Adrenal gland (tissue), 12 donors: Measurements from ENCODE around the gene PROM1. TPM values are rescaled to one million over a fixed set of nuclear protein-coding genes. Genes with fewer than 3 reads are reported as not detected.

Experiments used
- DNase-seq, 7 donors: peaks; one replicate each; pipeline ENCODE4 v3.0.0-alpha.2; 2019 to 2020
- H3K27ac ChIP-seq, 5 donors: fragments of 200-600 bp; sonication (generic) in 4 of 5; 1 replicate in 3 of 5; 2 replicates in 2 of 5; pipeline versions ENCODE4 v1.5.1 to v1.8.0; 2016 to 2020; ENCODE audit warnings: mild to moderate bottlenecking in 1 of 5
- H3K27me3 ChIP-seq: fragments of 200-600 bp; 2 replicates; pipeline ENCODE4 v1.8.0; 2021
- H3K36me3 ChIP-seq, 2 donors: fragments of 200-600 bp; replicated peaks in 1 of 2; 1 replicate in 1 of 2; 2 replicates in 1 of 2; pipeline versions ENCODE4 v1.5.1 to v1.8.0; 2018 to 2022
- H3K4me1 ChIP-seq, 2 donors: fragments of 200-600 bp; replicated peaks in 1 of 2; 1 replicate in 1 of 2; 2 replicates in 1 of 2; pipeline versions ENCODE4 v1.5.1 to v1.8.0; 2018 to 2021
- H3K4me3 ChIP-seq, 4 donors: fragments of 200-600 bp; sonication (generic) in 3 of 4; one replicate each; pipeline ENCODE4 v1.5.1; 2016 to 2018
- H3K9me3 ChIP-seq, 3 donors: fragments of 200-600 bp; sonication (generic) in 1 of 3; replicated peaks in 1 of 3; 1 replicate in 2 of 3; 2 replicates in 1 of 3; pipeline versions ENCODE4 v1.5.1 to v1.8.0; 2016 to 2021
- CTCF ChIP-seq, 6 experiments: fragments of 450-650 bp in 4 of 6; fragments of 200-600 bp in 2 of 6; sonication (generic) in 1 of 6; IDR thresholded peaks; 1 replicate in 5 of 6; 2 replicates in 1 of 6; pipeline versions ENCODE4 v1.5.1 to v1.8.0; 2016 to 2021; ENCODE audit warnings: antibody characterized with exemption in 6 of 6, mild to moderate bottlenecking in 2 of 6, moderate library complexity in 1 of 6
- POLR2A ChIP-seq, 2 donors: fragments of 450-650 bp; IDR thresholded peaks; one replicate each; pipeline ENCODE4 v1.6.1; 2017; ENCODE audit warnings: antibody characterized with exemption in 2 of 2, mild to moderate bottlenecking in 2 of 2, moderate library complexity in 1 of 2
- WGBS, 4 donors: extraction: QIAGEN DNeasy Blood & Tissue Kit in 2 of 4; methylation state at CpG; one replicate each; pipeline versions ENCODE4 v1.1.5 to v1.1.7; 2013 to 2017; 5-methylcytosine and 5-hydroxymethylcytosine counted together
- intact Hi-C, 2 donors: fragments of 100-400 bp; cut with DNase I; formaldehyde crosslinking; loops; one replicate each; pipeline versions ENCODE4 v1.14.1 to v1.15.0; 2022 to 2023
- polyA plus RNA-seq, 3 donors: library from polyadenylated mRNA; stranded (reverse); fragments of 200-250 nt in 2 of 3; fragments of 350-450 nt in 1 of 3; fragmentation: Illumina TruSeq in 1 of 3; extraction: RNeasy Lipid Tissue Mini Kit (QIAGEN cat#74804) in 1 of 3; gene quantifications; one replicate each; pipeline ENCODE4 v1.2.3, GENCODE V29; 2013 to 2014
- total RNA-seq, 9 donors: library from RNA; depleted of rRNA in 4 of 9; stranded (reverse); fragments of >200 nt in 4 of 9; fragments of 120-200 nt in 1 of 9; fragmentation: NEBNext Ultra II Directional in 1 of 9; extraction: Animal tissue kit (Norgen Biotek cat#: 25700) in 1 of 9; gene quantifications; one replicate each; pipeline versions ENCODE4 v1.1.0 to v1.2.4, GENCODE V29; 2013 to 2023
- donor health status: healthy with polysubstance abuse.
- donor health status: Bipolar disorder and iron deficiency.
- donor health status: DM: yes; HTN: yes; CAD: no.
- donor health status: DM: no; HTN: no; CAD: no.
- donor health status: DM: no; HTN: no; CAD: no.
- donor health status: DM: yes; HTN: yes; CAD: no.

Gene PROM1
- total and polyA plus RNA-seq, 12 donors: 0.14 to 1.6 (median 0.39) TPM; not detected in 4

- no peak for TF ChIP-seq CTCF (IDR thresholded peaks at IDR 0.05)
- 54 to 64% (median 56%) methylated on average over 7 of the region's 7 CpGs for WGBS, 4 donors
- DNase-seq: no peak
- Histone ChIP-seq H3K27me3 (peaks cover 4% of the 10 kb centered on the region), H3K36me3 (no peaks in the 10 kb centered on the region), H3K9me3 (no peaks in the 10 kb centered on the region), H3K4me1 (peaks cover 0 to 13% of the 10 kb centered on the region in 2 donors), H3K27ac (no peak overlapping the region), H3K4me3 (no peak overlapping the region)
- intact Hi-C loops: no loop called here
Observed at GRCh38 chr4:16055471-16055870, 28.4 kb downstream of the PROM1 start.

GRCh38 chr4:16052939-16053338 lies 30.9 kb downstream of the PROM1 start:
- H3K36me3 ChIP-seq: no peaks in the 10 kb centered on the region
- H3K4me3 ChIP-seq: no peak overlapping the region
- 74 to 84% (median 78%) methylated on average over 2 of the region's 2 CpGs for whole genome bisulfite sequencing, 4 donors
- H3K4me1 ChIP-seq: peaks cover 0 to 13% of the 10 kb centered on the region in 2 donors
- intact Hi-C loops: no loop called here
- no peak overlapping the region for H3K27ac ChIP-seq
- H3K9me3 ChIP-seq: no peaks in the 10 kb centered on the region
- DNase-seq: no peak
- TF ChIP-seq POLR2A (IDR thresholded peaks at IDR 0.05): no peak
- peaks cover 4% of the 10 kb centered on the region for H3K27me3 ChIP-seq

GRCh38 chr4:16051980-16052379 lies 31.8 kb downstream of the PROM1 start:
- WGBS, 4 donors: 85 to 95% (median 89%) methylated on average over 5 of the region's 5 CpGs
- peaks cover 4% of the 10 kb centered on the region for H3K27me3 ChIP-seq
- no peaks in the 10 kb centered on the region for H3K36me3 ChIP-seq
- intact Hi-C loops: no loop called here
- no peak overlapping the region for H3K4me3 ChIP-seq
- H3K4me1 ChIP-seq: peaks cover 0 to 9% of the 10 kb centered on the region in 2 donors
- H3K9me3 ChIP-seq: no peaks in the 10 kb centered on the region
- TF ChIP-seq CTCF (IDR thresholded peaks at IDR 0.05) (no peak), POLR2A (IDR thresholded peaks at IDR 0.05) (no peak)
- no peak for DNase-seq
- H3K27ac ChIP-seq: no peak overlapping the region

- WGBS, 4 donors: 65 to 83% (median 78%) methylated on average over 2 of the region's 2 CpGs
- DNase-seq: no peak
- intact Hi-C loops: no loop called here
- no peaks in the 10 kb centered on the region for H3K9me3 ChIP-seq
- no peaks in the 10 kb centered on the region for H3K36me3 ChIP-seq
- no peak for TF ChIP-seq POLR2A (IDR thresholded peaks at IDR 0.05)
- TF ChIP-seq CTCF (IDR thresholded peaks at IDR 0.05): no peak
- H3K4me1 ChIP-seq: peaks cover 0 to under 1% of the 10 kb centered on the region in 2 donors
- no peak overlapping the region for H3K27ac ChIP-seq
- no peak overlapping the region for H3K4me3 ChIP-seq
- H3K27me3 ChIP-seq: peaks cover 4% of the 10 kb centered on the region
Observed at GRCh38 chr4:16051132-16051531, 32.7 kb downstream of the PROM1 start.

GRCh38 chr4:16050669-16051068 lies 33.2 kb downstream of the PROM1 start:
- WGBS, 4 donors: 44 to 53% (median 50%) methylated on average over 1 of the region's 1 CpG
- Histone ChIP-seq H3K27ac (no peak overlapping the region), H3K36me3 (no peaks in the 10 kb centered on the region), H3K27me3 (peaks cover 4% of the 10 kb centered on the region), H3K4me1 (no peaks in the 10 kb centered on the region), H3K4me3 (no peak overlapping the region), H3K9me3 (no peaks in the 10 kb centered on the region)
- intact Hi-C loops: no loop called here
- TF ChIP-seq POLR2A (IDR thresholded peaks at IDR 0.05) (no peak), CTCF (IDR thresholded peaks at IDR 0.05) (no peak)
- no peak for DNase-seq
